Osteoblast (primary cell): ENCODE measurements around the gene RTTN. TPM values are rescaled to one million over a fixed set of nuclear protein-coding genes. Genes with fewer than 3 reads are reported as not detected.

Source experiments
- DNase-seq: peaks from one replicate; pipeline ENCODE4 v3.0.0; 2011; ENCODE audit warnings: low spot score, mixed read lengths; ENCODE audit not compliant: insufficient read length; ENCODE audit errors: missing footprints
- H2AFZ ChIP-seq: 2 replicates; pipeline ENCODE4 v1.6.0; 2011; ENCODE audit warnings: mild to moderate bottlenecking, low read length
- H3K27ac ChIP-seq: 2 replicates; pipeline ENCODE4 v1.5.1; 2011; ENCODE audit warnings: mild to moderate bottlenecking, low read depth, low read length, moderate library complexity
- H3K27me3 ChIP-seq: 2 replicates; pipeline ENCODE4 v1.6.0; 2012; ENCODE audit warnings: mild to moderate bottlenecking, control low read depth, inconsistent platforms, low read length, moderate library complexity; ENCODE audit not compliant: insufficient read depth
- H3K36me3 ChIP-seq: 2 replicates; pipeline ENCODE4 v1.5.1; 2011; ENCODE audit warnings: mild to moderate bottlenecking, low read length, control low read depth, moderate library complexity; ENCODE audit not compliant: insufficient read depth
- H3K4me1 ChIP-seq: 2 replicates; pipeline ENCODE4 v1.5.1; 2011; ENCODE audit warnings: mild to moderate bottlenecking, low read length, control low read depth, moderate library complexity; ENCODE audit not compliant: insufficient read depth
- H3K4me2 ChIP-seq: 2 replicates; pipeline ENCODE4 v1.6.0; 2011; ENCODE audit warnings: mild to moderate bottlenecking, low read length; ENCODE audit not compliant: insufficient read depth
- H3K4me3 ChIP-seq: fragments of 200-600 bp; sonication (generic); 3 replicates; pipeline ENCODE4 v1.5.1; 2012; ENCODE audit warnings: mild to moderate bottlenecking, low read length, inconsistent platforms; ENCODE audit not compliant: insufficient read depth
- H3K79me2 ChIP-seq: 2 replicates; pipeline ENCODE4 v1.6.0; 2012; ENCODE audit warnings: mild to moderate bottlenecking, low read length, control low read depth, inconsistent platforms; ENCODE audit not compliant: insufficient read depth
- H3K9me3 ChIP-seq: 2 replicates; pipeline ENCODE4 v1.5.1; 2011; ENCODE audit warnings: low read depth, low read length, control low read depth
- H4K20me1 ChIP-seq: 2 replicates; pipeline ENCODE4 v1.6.0; 2012; ENCODE audit warnings: mild to moderate bottlenecking, low read length, control low read depth; ENCODE audit not compliant: insufficient read depth
- total RNA-seq: library from RNA; depleted of rRNA; stranded (reverse); fragments of >200 nt; gene quantifications from 2 replicates; pipeline ENCODE4 v1.2.3, GENCODE V29; 2012
- TF ChIP-seq, protein P1 (sequence below): IDR thresholded peaks from 2 replicates; pipeline ENCODE4 v1.5.1; 2011; ENCODE audit warnings: mild to moderate bottlenecking, low read depth, low read length, moderate library complexity; ENCODE audit errors: extremely low read depth

RTTN gene
- total RNA-seq, 1 donor, result 11.2 TPM

DNA sequence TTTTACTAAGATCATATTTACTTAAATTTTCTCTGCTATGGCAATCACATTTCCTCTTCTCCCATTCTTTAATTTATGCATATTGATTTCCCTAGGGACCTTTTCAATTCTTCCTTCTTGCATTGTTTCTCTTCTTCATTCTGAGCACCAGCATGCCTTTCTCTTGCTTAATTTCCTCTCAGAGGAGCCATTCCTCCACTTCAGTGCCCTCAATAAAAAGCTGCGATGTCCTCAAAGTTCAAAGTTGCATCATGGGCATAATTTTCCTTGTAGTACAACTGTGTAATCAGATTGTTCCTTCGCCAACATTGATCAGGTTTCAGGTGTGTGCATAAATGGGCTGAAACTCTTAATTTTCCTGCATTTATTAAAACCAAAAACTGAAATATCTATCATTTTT lies 236.0 kb downstream of the RTTN start:
- no peak overlapping the region for H3K4me3 ChIP-seq
- H3K27me3 ChIP-seq, result no peaks in the 10 kb centered on the region
- no peak overlapping the region for H3K4me2 ChIP-seq
- no peak for DNase-seq
- H3K4me1 ChIP-seq, result no peaks in the 10 kb centered on the region
- no peaks in the 10 kb centered on the region for H3K36me3 ChIP-seq
- H3K79me2 ChIP-seq, result no peaks in the 10 kb centered on the region
- H3K9me3 ChIP-seq, result no peaks in the 10 kb centered on the region
- no peak overlapping the region for H2AFZ ChIP-seq
- H4K20me1 ChIP-seq, result no peaks in the 10 kb centered on the region
- no peak overlapping the region for H3K27ac ChIP-seq
- TF ChIP-seq, protein P1, sequence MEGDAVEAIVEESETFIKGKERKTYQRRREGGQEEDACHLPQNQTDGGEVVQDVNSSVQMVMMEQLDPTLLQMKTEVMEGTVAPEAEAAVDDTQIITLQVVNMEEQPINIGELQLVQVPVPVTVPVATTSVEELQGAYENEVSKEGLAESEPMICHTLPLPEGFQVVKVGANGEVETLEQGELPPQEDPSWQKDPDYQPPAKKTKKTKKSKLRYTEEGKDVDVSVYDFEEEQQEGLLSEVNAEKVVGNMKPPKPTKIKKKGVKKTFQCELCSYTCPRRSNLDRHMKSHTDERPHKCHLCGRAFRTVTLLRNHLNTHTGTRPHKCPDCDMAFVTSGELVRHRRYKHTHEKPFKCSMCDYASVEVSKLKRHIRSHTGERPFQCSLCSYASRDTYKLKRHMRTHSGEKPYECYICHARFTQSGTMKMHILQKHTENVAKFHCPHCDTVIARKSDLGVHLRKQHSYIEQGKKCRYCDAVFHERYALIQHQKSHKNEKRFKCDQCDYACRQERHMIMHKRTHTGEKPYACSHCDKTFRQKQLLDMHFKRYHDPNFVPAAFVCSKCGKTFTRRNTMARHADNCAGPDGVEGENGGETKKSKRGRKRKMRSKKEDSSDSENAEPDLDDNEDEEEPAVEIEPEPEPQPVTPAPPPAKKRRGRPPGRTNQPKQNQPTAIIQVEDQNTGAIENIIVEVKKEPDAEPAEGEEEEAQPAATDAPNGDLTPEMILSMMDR, result no peak

DNA sequence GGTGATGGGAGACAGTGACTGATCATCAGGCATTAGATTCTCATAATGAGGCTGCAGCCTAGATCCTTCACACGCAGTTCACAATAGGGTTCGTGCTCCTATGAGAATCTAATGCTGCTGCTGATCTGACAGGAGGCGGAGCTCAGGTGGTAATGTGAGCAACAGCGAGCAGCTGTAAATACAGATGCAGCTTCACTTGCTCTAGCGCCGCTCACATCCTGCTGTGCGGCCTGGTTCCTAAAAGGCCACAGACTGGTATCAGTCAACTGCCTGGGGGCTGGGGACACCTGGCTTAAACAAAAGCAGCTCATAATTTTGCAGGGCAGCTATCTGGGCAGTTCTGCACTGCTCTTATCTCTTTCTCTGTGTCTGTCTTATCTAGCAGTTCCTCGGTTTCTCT lies 237.4 kb downstream of the RTTN start:
- DNase-seq, result no peak
- H3K4me1 ChIP-seq, result no peaks in the 10 kb centered on the region
- TF ChIP-seq, protein P1, result no peak
- no peak overlapping the region for H2AFZ ChIP-seq
- H4K20me1 ChIP-seq, result no peaks in the 10 kb centered on the region
- no peak overlapping the region for H3K4me2 ChIP-seq
- no peaks in the 10 kb centered on the region for H3K27me3 ChIP-seq
- H3K79me2 ChIP-seq, result no peaks in the 10 kb centered on the region
- H3K4me3 ChIP-seq, result no peak overlapping the region
- no peaks in the 10 kb centered on the region for H3K36me3 ChIP-seq
- H3K27ac ChIP-seq, result no peak overlapping the region
- H3K9me3 ChIP-seq, result no peaks in the 10 kb centered on the region

DNA sequence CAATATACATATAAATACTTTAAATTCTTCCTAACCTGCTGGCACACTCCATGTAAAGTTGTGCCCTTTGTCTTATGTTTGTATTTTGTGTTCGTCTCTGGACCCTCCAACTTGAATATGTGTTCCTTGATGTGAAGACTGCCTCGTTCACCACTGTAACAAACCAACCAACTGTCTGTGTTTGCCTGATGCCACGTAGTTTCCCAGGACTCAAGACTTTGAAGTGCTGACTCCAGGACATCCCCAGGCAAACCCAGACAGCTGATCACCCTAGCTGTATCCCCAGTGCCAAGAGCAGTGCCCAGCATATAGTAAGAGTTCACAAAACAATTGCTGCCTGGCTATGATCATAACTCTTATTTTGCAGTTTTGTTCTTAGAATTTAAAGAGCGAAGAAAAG lies 242.3 kb downstream of the RTTN start:
- Histone ChIP-seq H3K4me2 (no peak overlapping the region), H3K4me3 (no peak overlapping the region), H3K9me3 (no peaks in the 10 kb centered on the region), H4K20me1 (no peaks in the 10 kb centered on the region), H3K36me3 (no peaks in the 10 kb centered on the region), H3K27ac (no peak overlapping the region), H2AFZ (no peak overlapping the region), H3K4me1 (no peaks in the 10 kb centered on the region), H3K27me3 (no peaks in the 10 kb centered on the region), H3K79me2 (no peaks in the 10 kb centered on the region)
- DNase-seq, result no peak
- TF ChIP-seq, protein P1, result no peak

DNA sequence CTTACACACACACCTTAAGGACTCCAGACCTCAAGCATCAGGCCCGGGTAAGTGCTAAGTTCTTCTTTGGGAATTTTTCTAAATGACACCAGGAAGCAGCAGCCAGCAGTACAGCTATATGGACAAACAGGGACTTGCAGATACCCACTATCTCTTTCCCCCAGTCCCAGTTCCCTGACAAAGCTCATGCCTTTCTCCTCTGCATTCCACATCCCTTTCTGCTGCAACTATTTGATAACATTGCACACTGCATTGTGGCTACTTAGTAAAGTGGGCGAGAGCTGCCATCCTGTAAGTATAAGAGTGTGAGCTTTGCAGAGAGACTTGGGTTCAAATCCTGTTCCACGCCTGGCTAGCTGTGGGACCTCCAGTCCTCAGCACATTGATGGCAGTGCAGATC lies 243.8 kb downstream of the RTTN start:
- no peak for DNase-seq
- H3K4me2 ChIP-seq, result no peak overlapping the region
- TF ChIP-seq, protein P1, result no peak

More for the DNA sequence above, 243.8 kb downstream of the RTTN start:
- no peak overlapping the region for H3K27ac ChIP-seq
- H3K9me3 ChIP-seq, result no peaks in the 10 kb centered on the region
- H3K27me3 ChIP-seq, result no peaks in the 10 kb centered on the region
- H3K36me3 ChIP-seq, result no peaks in the 10 kb centered on the region
- H3K4me1 ChIP-seq, result no peaks in the 10 kb centered on the region
- H4K20me1 ChIP-seq, result no peaks in the 10 kb centered on the region
- H2AFZ ChIP-seq, result no peak overlapping the region
- no peak overlapping the region for H3K4me3 ChIP-seq
- no peaks in the 10 kb centered on the region for H3K79me2 ChIP-seq
